AG09319 (cell line): ENCODE data around the gene GOLGA6L1.
"Not testable (repeated sequence)": the region's sequence is repeated elsewhere in the genome, so short reads cannot be mapped to it uniquely, and the experiment has no call there.

Experiments
- DNase-seq: peaks from one replicate; pipeline ENCODE4 v3.0.0-alpha.2; 2010; ENCODE audit warnings: low read depth; ENCODE audit errors: extremely low read depth
- TF ChIP-seq, protein P1 (sequence below): IDR thresholded peaks from 2 replicates; pipeline ENCODE4 v1.5.1; 2011; ENCODE audit warnings: low read depth, mild to moderate bottlenecking, inconsistent platforms, low read length, moderate library complexity

GOLGA6L1 gene, protein sequence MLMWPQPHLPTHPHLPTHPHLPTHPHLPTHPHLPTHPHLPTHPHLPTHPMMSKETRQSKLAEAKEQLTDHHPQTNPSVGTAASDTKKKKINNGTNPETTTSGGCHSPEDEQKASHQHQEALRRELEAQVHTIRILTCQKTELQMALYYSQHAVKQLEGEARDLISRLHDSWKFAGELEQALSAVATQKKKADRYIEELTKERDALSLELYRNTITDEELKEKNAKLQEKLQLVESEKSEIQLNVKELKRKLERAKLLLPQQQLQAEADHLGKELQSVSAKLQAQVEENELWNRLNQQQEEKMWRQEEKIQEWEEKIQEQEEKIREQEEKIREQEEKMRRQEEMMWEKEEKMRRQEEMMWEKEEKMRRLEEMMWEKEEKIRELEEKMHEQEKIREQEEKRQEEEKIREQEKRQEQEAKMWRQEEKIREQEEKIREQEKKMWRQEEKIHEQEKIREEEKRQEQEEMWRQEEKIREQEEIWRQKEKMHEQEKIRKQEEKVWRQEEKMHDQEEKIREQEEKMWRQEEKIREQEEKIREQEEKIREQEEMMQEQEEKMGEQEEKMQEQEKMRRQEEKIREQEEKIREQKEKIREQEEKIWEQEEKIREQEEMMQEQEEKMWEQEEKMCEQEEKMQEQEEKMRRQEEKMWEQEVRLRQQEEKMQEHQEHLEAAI

GRCh38 chr15:23136722-23137121 is at the start of gene GOLGA6L1:
TSS of gene GOLGA6L1 (minus strand) at chr15:23136822. CDS start at chr15:23136731, 91 bp downstream.
- not testable (repeated sequence) for DNase-seq

GRCh38 chr15:23181201-23181600 is 44.6 kb upstream of the GOLGA6L1 start:
- not testable (repeated sequence) for DNase-seq

DNA sequence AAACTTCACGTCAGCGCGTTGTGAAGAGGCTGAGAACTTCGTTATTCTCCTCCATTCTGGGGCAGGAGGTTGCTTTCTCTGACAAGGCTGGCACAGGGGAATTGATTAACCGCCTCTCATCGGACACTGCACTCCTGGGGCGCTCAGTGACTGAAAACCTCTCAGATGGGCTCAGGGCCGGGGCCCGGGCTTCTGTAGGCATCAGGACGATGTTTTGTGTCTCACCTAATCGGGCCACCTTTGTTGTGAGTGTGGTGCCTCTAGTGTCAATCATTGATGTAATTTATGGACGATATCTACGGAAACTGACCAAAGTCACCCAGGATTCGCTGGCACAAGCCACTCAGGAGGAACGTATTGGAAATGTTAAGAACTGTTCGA is 43.9 kb upstream of the GOLGA6L1 start:
- not testable (repeated sequence) for DNase-seq

DNA sequence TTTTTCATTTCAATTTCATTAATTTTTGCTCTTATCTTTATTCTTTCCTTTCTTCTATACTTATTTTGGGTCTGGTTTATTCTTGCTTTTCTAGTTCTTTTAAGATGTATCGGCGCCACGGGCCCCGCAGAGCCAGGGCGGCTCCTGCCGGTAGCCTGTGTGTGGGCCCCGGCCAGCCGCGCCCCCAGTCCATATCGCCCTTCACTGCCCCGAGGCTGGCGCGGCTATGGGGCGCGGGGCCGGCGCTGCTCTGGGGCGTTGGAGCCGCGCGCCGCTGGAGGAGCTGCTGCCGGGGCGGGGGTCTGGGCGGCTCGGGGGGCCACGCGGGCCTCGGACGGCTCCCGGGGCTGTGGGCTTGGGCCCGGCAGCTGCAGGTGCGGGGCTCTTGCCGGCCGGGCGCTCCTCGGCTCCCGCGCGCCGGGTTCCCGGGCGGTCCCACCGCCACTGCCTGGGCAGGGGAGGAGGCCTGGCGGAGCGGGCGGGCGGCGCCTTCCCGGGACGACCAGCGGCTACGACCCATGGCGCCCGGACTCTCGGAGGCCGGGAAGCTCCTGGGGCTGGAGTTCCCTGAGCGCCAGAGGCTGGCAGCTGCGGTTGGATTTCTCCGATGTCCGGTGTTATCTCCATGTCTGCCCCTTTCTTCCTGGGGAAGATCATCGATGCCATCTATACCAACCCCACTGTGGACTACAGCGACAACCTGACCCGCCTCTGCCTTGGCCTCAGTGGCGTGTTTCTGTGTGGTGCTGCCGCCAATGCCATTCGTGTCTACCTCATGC is 43.3 kb upstream of the GOLGA6L1 start:
- not testable (repeated sequence) for DNase-seq

DNA sequence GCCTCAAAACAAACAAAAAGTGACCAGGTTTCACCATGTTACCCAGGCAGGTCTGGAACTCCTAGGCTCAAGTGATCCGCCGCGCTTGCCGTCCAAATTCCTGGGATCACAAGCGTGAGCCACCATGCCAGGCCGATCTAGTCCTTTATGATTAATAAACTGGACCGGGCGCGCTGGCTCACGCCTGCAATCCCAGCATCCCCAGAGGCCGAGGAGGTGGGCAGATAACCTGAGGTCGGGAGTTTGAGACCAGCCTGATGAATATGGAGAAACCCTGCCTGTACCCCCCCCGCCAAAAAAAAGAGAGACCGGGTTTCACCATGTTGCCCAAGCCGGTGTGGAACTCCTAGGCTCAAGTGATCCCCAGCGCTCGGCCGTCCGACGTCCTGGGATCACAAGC is 40.1 kb upstream of the GOLGA6L1 start:
- not testable (repeated sequence) for DNase-seq

DNA sequence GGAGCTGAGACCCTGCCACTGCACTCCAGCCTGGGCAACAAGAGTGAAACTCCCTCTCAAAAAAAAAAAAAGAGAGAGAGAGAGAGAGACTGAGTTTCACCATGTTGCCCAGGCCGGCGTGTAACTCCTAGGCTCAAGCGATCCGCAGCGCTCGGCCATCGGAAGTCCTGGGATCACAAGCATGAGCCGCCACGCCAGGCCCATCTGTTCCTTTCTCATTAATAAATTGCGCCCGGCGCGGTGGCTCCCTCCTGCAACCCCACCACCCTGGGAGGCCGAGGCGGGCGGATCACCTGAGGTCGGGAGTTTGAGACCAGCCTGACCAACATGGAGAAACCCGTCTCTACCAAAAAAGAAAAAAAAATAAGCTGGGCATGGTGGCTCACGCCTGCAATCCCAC is 39.0 kb upstream of the GOLGA6L1 start:
- DNase-seq, result not testable (repeated sequence)

DNA sequence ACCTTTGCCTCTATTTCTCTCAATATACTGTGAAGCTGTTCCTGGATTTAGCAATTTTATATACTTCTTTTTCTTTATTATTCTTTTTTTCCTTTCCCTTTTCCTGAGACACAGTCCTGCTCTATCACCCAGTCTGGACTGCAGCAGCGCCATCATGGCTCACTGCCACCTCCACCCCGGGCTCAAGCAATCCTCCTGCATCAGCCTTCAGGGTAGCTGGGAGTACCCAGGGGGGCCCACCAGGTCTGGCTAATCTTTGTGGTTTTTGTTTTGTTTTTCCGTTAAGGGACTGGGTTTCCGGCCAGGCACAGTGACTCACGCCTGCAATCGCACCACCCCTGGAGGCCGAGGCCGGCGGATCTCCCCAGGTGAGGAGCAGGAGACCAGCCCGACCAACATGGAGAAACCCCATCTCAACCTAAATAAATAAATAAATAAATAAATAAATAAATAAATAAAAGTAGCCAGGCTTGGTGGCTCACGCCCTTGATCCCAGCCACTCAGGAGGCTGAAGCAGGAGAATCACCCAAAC is 38.1 kb upstream of the GOLGA6L1 start:
- DNase-seq, result not testable (repeated sequence)

- DNase-seq, result not testable (repeated sequence)
Observed at GRCh38 chr15:23132787-23133186, 3.8 kb downstream of the GOLGA6L1 start.

DNA sequence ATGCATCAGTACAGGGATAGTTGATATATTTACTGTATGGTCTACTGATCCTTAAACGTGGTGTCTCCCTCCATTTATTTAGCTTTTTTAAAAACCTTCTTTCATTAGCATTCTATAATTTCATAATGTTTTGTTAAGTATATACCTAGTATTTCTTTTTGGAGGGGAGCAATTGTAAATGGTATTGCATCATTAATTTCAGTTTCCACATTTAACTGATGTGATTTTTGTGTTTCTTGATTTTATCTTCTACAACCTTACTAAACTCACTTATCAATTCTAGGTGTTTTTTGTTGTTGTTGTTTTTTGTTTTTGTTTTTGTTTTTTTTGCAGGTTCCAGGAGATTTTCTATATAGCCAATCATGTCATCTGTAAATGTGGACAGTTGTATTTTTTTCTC is 18.4 kb downstream of the GOLGA6L1 start:
- TF ChIP-seq, protein P1, sequence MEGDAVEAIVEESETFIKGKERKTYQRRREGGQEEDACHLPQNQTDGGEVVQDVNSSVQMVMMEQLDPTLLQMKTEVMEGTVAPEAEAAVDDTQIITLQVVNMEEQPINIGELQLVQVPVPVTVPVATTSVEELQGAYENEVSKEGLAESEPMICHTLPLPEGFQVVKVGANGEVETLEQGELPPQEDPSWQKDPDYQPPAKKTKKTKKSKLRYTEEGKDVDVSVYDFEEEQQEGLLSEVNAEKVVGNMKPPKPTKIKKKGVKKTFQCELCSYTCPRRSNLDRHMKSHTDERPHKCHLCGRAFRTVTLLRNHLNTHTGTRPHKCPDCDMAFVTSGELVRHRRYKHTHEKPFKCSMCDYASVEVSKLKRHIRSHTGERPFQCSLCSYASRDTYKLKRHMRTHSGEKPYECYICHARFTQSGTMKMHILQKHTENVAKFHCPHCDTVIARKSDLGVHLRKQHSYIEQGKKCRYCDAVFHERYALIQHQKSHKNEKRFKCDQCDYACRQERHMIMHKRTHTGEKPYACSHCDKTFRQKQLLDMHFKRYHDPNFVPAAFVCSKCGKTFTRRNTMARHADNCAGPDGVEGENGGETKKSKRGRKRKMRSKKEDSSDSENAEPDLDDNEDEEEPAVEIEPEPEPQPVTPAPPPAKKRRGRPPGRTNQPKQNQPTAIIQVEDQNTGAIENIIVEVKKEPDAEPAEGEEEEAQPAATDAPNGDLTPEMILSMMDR, result no peak
- no peak for DNase-seq

- no peak for DNase-seq
Observed at GRCh38 chr15:23095796-23096195, 40.8 kb downstream of the GOLGA6L1 start.

DNA sequence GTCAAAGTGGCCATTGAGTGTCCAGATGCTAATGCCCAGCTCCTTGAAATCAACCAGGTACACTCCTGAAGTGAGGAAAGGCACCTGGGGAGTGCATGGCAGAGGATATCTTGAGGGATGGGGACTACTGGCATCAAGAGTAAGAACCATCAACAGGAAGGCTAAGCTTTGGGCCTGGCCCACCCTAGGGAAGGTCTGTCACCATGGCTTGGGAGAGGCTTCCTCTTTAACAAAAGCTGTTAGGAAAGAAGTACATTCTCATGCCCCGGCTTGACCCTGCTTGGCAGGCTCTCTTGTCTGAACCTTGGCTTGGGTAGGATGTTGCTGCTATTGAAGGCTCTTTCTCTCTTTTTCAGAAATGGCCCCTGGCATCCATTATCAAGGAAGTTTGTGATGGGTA is 53.5 kb downstream of the GOLGA6L1 start:
- DNase-seq, result no peak
- TF ChIP-seq, protein P1, result no peak

More at GRCh38 chr15:23095796-23096195, 40.8 kb downstream of the GOLGA6L1 start:
- TF ChIP-seq, protein P1, result no peak

- DNase-seq, result not testable (repeated sequence)
Observed at GRCh38 chr15:23081996-23082737, 54.5 kb downstream of the GOLGA6L1 start.
